Fibroblast of villous mesenchyme (primary cell): ENCODE measurements around the gene AK5. TPM values are rescaled to one million over a fixed set of nuclear protein-coding genes. Genes with fewer than 3 reads are reported as not detected.
A peak's percentile ranks its signal among the peaks of the same experiment; 100 is the strongest.

ENCODE experiments used
- DNase-seq: peaks from one replicate; pipeline ENCODE4 v3.0.0-alpha.2; 2010; ENCODE audit warnings: low read depth
- H3K4me3 ChIP-seq: 2 replicates; pipeline ENCODE4 v1.5.1; 2011; ENCODE audit warnings: low read depth, mild to moderate bottlenecking, low read length
- total RNA-seq: library from RNA; depleted of rRNA; stranded (reverse); fragments of >200 nt; gene quantifications from 2 replicates; pipeline ENCODE4 v1.2.3, GENCODE V29; 2012
- TF ChIP-seq, protein P1 (sequence below): IDR thresholded peaks from 2 replicates; pipeline ENCODE4 v1.5.1; 2012; ENCODE audit warnings: low read depth, mild to moderate bottlenecking, low read length; ENCODE audit not compliant: insufficient read depth

AK5 gene
- total RNA-seq, 1 donor = 123 TPM

DNA sequence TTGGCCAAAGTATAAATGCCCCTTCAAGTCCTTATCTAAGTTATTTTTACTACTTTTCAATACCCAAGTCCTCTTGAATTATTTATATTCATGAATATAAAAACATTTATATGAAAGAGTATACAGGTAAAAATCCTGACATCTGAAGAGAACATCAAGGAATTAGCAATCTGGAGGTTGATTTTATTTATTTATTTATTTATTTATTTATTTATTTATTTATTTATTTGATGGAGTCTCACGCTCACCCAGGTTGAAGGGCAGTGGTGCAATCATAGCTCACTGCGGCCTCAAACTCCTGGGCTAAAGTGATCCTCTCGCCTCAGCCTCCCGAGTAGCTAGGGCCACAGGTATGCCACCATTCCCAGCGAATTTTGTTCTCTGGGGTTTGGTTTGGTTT lies 307.4 kb downstream of the AK5 start:
- no peak overlapping the region for H3K4me3 ChIP-seq
- TF ChIP-seq, protein P1, sequence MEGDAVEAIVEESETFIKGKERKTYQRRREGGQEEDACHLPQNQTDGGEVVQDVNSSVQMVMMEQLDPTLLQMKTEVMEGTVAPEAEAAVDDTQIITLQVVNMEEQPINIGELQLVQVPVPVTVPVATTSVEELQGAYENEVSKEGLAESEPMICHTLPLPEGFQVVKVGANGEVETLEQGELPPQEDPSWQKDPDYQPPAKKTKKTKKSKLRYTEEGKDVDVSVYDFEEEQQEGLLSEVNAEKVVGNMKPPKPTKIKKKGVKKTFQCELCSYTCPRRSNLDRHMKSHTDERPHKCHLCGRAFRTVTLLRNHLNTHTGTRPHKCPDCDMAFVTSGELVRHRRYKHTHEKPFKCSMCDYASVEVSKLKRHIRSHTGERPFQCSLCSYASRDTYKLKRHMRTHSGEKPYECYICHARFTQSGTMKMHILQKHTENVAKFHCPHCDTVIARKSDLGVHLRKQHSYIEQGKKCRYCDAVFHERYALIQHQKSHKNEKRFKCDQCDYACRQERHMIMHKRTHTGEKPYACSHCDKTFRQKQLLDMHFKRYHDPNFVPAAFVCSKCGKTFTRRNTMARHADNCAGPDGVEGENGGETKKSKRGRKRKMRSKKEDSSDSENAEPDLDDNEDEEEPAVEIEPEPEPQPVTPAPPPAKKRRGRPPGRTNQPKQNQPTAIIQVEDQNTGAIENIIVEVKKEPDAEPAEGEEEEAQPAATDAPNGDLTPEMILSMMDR = no peak
- DNase-seq = no peak

DNA sequence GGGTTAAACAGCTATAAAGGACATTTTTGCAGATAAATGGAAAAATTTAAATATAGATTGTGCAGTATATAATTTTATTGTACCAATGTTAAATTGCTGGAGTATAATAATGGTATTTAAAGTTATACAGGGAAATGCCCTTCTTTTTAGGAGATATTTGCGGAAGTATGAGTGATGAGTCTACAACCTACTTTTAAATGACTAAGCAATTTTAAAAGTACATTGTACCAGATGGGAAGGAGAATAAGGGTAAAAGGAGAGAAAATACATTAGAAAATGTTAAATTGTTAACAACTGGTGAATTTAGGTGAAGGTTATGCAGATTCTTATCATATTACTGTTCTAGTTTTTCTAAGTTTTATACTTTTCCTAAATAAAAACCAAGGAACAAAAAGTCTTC lies 308.8 kb downstream of the AK5 start:
- no peak for DNase-seq
- no peak overlapping the region for H3K4me3 ChIP-seq
- TF ChIP-seq, protein P1 = no peak

GRCh38 chr1:77592906-77593305 lies 311.1 kb downstream of the AK5 start:
- no peak for DNase-seq
- TF ChIP-seq, protein P1 = no peak
- no peak overlapping the region for H3K4me3 ChIP-seq

GRCh38 chr1:77594366-77595112 lies 312.7 kb downstream of the AK5 start:
- peak; percentile 48 for DNase-seq
- H3K4me3 ChIP-seq = no peak overlapping the region
- TF ChIP-seq, protein P1 = no peak

- TF ChIP-seq, protein P1 = no peak
- H3K4me3 ChIP-seq = no peak overlapping the region
- DNase-seq = no peak
These were observed 315.5 kb downstream of the AK5 start for GRCh38 chr1:77597310-77597709.

DNA sequence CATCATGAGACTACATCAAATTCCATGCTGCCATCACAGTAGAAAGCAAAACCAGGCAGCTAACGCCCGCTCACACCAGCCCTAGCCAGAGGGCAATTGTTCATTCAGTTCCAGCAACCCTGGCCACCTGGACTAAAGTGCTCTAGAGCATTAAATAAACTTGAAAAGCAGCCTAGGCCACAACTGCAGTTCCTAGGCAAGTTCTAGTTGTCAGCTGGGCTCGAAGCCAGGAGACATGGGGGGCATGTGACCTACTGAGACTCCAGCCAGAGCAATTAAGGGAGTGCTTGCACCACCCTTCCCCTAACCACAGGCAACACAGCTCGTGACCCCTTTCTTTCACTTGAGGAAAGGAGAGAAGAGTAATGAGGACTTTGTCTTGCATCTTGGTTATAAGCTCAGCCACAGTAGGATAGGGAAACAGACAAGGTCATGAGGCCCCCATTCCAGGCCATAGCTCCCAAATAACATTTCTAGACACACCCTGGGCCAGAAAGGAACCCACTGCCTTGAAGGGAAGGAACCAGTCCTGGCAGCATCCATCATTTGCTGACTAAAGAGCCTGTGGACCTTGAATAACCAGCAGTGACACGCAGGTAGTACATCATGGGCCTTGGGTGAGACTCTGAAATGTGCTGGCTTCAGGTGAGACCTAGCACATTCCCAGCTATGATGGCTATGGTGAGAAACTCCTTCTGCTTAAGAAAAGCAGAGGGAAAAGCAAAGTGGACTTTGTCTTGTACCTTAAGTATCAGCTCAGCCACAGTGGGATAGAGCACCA lies 323.6 kb downstream of the AK5 start:
- TF ChIP-seq, protein P1 = no peak
- no peak overlapping the region for H3K4me3 ChIP-seq
- peak; percentile 74 for DNase-seq
